ENCODE data around the gene C4BPA. TPM values are rescaled to one million over a fixed set of nuclear protein-coding genes. Genes with fewer than 3 reads are reported as not detected.

C4BPA gene
- total and polyA plus RNA-seq, 2 of the 8 experiments (the other 6 are each of a cell fraction or from before 2014, with no cell fraction given) = not detected

DNA sequence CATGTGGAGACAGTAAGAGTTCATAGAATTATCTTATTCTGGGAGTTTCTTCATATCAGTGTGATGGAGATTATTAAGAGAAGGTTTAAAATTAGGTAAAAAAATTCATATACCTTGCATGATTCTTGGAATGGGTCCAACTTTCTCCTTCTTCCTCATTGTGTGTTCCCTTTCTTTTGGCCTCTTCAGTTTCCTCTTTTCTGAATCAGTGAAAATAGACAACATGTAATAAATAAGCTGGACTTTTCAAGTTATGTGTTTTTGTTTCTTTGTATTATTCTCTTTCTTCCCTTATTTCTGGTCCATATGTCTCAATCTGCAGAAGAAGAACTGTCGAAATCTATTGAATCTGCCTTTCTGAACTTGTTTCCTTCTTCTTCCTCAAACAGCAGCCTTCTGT lies 30.5 kb downstream of the C4BPA start (continued):
- TF ChIP-seq RBBP5 (IDR thresholded peaks at IDR 0.05; ENCODE audit: borderline replicate concordance, low read depth, low read length) (no peak), CTBP2 (IDR thresholded peaks at IDR 0.05; ENCODE audit: borderline replicate concordance, insufficient read depth, insufficient read length, low read length) (no peak), SP4 (IDR thresholded peaks at IDR 0.05; ENCODE audit: low read length) (no peak), SP1 (IDR thresholded peaks at IDR 0.05; ENCODE audit: low read depth, low read length) (no peak)
